Stimulated activated CD8-positive, alpha-beta memory T cell treated with anti-CD3 and anti-CD28 coated beads, Interleukin-2, amount 100 ng/mL, for 48 hours (primary cell): Measurements from ENCODE around the gene WWOX.

Experiments
- DNase-seq, 2 donors: peaks; one replicate each; pipeline ENCODE4 v3.0.0-alpha.2; 2020; ENCODE audit warnings: low read depth in 2 of 2

Gene WWOX

GRCh38 chr16:78395035-78395434 is 295.6 kb downstream of the WWOX start:
- no peak for DNase-seq

- DNase-seq = no peak
Measured at GRCh38 chr16:78396046-78396445, 296.6 kb downstream of the WWOX start.

GRCh38 chr16:78396673-78397072 is 297.2 kb downstream of the WWOX start:
- no peak for DNase-seq

- no peak for DNase-seq
Measured at GRCh38 chr16:78399384-78399783, 299.9 kb downstream of the WWOX start.

- no peak for DNase-seq
Measured at GRCh38 chr16:78402833-78403232, 303.4 kb downstream of the WWOX start.

GRCh38 chr16:78405040-78405439 is 305.6 kb downstream of the WWOX start:
- DNase-seq = no peak

- no peak for DNase-seq
Measured at GRCh38 chr16:78405833-78406232, 306.4 kb downstream of the WWOX start.

- DNase-seq = no peak
Measured at GRCh38 chr16:78407191-78407590, 307.7 kb downstream of the WWOX start.

GRCh38 chr16:78413651-78414050 is 314.2 kb downstream of the WWOX start:
- DNase-seq = no peak

GRCh38 chr16:78415013-78415412 is 315.6 kb downstream of the WWOX start:
- no peak for DNase-seq

GRCh38 chr16:78415669-78416068 is 316.2 kb downstream of the WWOX start:
- DNase-seq = no peak

- no peak for DNase-seq
Measured at GRCh38 chr16:78416400-78416799, 316.9 kb downstream of the WWOX start.

- no peak for DNase-seq
Measured at GRCh38 chr16:78421181-78421708, 321.8 kb downstream of the WWOX start.

- DNase-seq = no peak
Measured at GRCh38 chr16:78425281-78425680, 325.8 kb downstream of the WWOX start.

GRCh38 chr16:78425891-78426510 is 326.5 kb downstream of the WWOX start:
- no peak for DNase-seq

GRCh38 chr16:78428193-78428592 is 328.7 kb downstream of the WWOX start:
- DNase-seq = no peak

- no peak for DNase-seq
Measured at GRCh38 chr16:78430281-78430680, 330.8 kb downstream of the WWOX start.

- no peak for DNase-seq
Measured at GRCh38 chr16:78431004-78431670, 331.7 kb downstream of the WWOX start.

- no peak for DNase-seq
Measured at GRCh38 chr16:78431701-78432100, 332.2 kb downstream of the WWOX start.

- DNase-seq = no peak
Measured at GRCh38 chr16:78432451-78432850, 333.0 kb downstream of the WWOX start.

- DNase-seq = no peak
Measured at GRCh38 chr16:78433116-78433515, 333.7 kb downstream of the WWOX start.

- DNase-seq = no peak
Measured at GRCh38 chr16:78434401-78434800, 334.9 kb downstream of the WWOX start.

- DNase-seq = no peak
Measured at GRCh38 chr16:78435260-78435659, 335.8 kb downstream of the WWOX start.

GRCh38 chr16:78436023-78436422 is 336.6 kb downstream of the WWOX start:
- no peak for DNase-seq
